ENCODE results near the gene CNDP2.
"Not testable (repeated sequence)": the region's sequence is repeated elsewhere in the genome, so short reads cannot be mapped to it uniquely, and the experiment has no call there.

Gene CNDP2

DNA sequence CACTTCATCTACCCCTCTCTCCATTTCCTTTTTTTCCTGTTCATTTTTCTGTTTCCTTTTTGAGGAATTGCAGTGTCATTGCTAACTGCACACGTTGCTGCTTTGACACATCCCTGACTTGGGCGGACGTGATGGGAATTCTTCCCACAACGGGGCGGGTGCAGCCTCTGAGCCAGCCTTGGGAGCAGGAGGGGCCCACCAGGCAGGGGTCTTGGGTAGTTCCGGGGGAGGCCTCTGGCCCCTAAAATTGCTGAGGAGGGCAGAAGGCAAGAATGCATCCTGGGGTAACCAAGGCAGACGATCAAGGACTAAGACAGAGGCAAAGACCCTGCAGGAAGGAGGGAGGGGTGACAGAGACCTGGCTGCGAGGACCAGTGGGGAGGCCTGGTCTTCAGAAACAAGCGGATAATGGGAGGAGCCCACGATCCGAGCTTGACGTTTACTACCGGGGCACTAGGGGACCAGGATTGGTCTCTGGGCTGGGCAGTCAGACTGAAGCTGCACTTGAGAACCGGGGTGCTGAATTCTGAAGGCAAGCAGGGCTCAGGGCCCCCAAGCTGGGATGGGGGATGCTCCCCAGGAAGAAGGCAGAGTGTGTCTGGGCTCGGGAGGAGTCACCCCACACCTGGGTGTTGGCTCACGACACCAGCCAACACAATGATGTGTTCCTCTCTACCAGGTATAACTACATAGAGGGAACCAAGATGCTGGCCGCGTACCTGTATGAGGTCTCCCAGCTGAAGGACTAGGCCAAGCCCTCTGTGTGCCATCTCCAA, 23.3 kb downstream of the CNDP2 start:
- DNase-seq = no peak

DNA sequence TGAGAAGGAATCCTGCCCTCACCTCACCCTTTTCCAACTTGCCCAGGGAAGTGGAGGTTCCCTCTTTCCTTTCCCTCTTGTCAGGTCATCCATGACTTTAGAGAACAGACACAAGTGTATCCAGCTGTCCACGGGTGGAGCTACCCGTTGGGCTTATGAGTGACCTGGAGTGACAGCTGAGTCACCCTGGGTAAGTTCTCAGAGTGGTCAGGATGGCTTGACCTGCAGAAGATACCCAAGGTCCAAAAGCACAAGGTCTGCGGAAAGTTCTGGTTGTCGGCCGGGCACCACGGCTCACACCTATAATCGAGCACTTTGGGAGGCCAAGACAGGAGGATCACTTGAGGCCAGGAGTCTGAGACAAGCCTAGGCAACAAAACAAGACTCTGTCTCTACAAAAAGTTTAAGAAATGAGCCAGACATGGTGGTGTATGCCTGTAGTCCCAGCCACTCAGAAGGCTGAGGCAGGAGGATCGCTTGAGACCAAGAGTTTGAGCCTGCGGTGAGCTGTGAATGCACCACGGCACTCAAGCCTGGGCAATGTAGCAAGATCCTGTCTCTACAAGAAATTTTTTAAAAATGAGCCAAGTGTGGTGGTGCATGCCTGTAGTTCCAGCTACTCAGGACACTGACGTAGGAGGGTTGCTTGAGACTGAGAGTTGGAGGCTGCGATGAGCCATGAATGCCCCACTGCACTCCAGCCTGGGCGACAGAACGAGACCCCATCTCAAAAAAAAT, 24.1 kb downstream of the CNDP2 start:
- no peak for DNase-seq

DNA sequence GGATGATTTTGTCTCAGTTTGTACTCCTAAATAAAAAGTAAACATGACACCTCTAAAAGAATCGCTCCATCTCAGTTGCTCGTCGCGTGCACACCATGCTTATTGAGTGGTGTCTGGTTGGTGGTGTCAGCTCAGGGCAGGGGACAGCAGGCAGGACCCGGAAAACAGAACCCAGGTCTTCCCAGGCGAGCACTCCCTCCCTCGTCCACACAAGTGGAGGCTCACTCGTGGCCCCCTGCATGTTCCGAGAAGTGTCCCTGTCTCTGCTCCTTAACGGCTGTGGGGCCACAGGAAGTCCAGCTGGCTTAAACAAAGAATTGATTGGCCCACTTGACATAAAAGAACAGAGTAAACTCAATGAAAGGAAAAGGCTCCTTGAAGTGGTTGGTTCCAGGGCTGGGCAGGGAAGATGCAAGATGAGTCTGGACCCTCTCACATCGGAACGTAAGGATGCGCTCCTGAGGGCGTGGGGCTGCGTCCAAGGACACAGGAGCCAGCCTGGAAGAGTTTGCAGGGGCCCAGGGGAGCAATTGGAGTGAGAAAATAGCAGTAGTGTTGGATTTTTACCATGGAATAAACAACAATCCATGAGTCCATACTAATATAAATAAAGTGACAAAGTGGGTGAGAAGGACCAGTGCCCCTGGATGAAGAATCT, 25.0 kb downstream of the CNDP2 start:
- DNase-seq = no peak

DNA sequence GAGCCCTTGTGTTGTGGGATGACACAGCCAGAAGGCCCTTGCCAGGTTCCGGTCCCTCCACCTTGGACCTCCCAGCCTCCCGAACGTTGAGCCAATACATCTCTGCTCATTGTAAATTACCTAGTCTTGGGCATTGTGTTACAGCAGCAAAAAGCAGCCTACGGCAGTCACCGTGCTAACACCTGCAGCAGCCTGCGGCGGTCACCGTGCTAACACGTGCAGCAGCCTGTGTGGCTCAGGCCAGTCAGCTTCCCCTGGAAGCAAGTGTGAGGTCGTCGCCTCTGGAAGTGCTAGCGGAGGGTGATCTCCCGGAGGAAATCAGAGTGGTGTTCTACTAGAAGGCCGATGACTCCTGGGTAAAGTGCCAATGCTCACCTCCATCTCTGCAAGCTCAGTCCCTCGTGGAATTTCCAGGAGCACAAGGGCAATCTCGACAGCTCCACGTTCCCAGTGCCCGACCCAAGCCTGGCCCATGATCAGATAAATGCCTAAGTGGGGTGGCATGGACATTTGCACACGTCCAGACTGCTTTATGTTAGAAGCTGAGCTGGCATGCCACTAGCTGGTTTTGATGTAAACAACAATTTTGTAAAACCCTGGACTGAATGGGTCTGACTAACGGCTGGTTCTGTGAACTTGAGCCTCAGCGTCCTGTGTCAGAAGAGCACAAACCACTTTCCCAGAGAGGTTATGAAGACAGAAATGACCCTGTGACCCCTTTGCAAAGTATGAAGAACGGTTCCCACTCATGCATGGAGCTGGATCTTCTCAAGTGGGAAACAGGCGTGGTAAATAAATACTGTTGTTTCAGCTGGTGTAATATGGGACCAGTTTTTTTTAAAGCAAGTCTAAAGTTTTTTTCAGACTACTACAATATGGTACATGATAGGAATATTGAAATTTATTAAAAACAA, 26.7 kb downstream of the CNDP2 start:
- DNase-seq = no peak

DNA sequence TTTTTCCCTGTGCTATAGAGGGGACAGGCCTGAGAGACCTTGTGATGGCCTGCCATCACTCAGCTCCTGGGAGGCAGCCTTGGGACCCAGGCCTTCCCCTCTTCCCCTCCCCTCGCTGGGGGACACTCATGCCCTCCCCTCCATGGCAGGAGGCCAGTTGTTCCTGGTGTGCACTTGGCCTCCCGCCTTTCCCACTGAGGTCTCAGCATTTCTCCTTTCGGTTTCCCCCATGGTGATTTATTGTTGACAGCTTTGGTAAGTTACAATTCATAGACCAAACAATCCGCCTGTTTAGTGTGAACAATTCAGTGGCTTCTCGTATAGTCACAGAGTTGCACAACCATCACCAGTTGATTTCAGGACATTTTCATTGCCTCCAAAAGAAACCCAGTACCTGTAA, 27.9 kb downstream of the CNDP2 start:
- no peak for DNase-seq

DNA sequence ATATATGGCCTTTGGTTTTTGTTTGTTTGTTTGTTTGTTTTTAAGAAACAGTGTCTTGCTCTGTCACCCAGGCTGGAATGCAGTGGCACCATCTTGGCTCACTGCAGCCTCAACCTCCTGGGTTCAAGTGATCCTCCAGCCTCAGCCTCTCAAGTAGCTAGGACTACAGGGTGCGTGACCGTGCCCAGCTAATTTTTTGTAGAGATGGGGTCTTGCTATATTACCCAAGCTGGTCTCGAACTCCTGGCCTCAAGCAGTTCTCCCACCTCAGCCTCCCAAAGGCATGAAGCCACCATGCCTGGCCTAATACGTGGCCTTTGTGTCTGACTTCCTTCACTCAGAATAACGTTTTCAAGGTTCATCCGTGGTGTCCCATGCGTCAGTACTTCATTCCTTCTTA, 28.8 kb downstream of the CNDP2 start:
- DNase-seq = not testable (repeated sequence)

DNA sequence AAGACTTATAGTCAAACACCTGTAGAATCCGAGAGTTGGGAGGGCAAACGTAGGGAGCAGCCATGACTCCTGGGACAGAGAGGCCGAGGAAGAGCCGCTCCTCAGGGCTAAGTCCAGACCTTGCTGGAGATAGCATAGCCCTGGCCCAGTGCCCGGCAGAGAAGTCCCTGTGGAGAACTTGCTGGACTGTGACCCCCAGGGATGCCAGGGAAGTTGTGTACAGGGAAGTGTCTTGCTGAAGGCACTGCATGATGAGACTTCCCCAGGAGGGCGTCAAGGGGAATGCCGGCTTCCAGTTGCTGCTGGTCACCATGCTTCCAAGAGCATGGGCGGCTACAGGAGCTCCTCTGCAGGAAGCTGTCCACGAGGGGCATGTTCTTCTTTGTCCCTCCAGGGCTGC, 29.6 kb downstream of the CNDP2 start:
- no peak for DNase-seq

DNA sequence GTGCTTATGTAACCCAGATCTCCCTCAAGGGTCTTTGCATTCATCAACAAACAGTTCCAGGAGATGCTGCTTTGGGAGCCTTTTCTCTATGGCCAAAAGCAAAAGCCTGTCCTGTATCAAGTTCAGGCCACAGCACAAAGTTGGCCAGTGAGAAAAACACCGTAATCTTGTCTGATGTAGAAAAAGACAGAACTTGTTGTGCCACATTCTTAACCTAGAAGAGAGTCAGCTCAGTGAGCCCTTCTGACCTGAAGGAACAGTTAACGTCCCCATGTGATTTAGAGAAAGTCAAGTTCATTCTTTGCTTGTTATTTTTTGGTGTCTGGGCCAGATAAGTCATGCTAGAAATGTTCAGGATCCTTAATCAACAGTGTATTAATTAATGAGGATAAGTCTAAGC, 30.3 kb downstream of the CNDP2 start:
- DNase-seq = no peak

DNA sequence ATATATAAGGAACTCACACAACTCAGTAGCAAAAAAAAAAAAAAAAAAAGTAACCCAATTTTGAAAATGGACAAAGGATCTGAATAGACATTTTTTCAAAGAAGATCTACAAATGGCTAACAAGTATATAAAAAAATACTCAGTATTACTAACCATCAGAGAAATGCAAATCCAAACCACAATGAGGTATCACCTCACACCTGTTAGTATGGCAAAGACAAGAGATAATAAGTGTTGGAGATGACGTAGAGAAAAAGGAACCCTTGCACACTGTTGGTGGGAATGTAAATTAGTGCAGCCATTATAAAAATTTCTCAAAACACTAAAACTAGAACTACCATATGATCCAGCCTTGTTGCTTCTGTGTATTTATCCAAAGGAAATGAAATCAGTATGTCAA, 32.3 kb downstream of the CNDP2 start:
- no peak for DNase-seq

DNA sequence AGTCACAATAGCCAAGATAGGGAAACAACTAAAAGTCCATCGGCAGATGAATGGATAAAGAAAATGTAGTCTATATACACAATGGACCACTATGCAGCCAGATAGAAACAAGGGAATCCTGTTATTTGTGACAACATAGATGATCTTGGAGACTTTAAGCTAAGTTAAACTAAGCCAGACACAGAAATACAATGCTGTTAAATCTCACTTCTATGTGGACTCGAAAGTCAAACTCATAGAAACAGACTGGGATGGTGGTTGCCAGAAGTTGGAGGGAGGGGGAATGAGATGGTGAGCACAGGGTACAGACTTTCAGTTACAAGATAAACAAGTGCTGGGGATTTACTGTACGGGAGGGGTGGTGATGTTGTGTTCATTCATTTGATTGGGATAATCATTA, 32.8 kb downstream of the CNDP2 start:
- DNase-seq = no peak

DNA sequence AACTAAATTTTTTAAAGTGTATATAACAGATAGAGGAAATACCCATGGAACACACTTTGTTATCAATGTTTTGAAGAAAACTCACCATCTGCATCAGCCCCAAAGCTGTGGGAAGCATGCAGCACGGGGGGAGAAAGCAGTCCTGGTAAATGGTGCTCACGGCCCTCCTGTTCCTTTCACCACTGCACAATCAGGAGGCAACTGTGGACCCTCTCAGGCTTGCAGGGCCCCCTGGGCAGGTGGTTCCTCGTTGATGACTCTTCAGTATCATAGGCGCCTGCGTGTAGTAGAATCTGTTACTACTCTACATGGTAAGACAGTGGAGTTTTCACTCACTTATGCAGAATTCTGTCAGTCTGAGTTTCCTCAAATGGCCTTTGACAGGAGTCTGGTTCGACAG, 33.2 kb downstream of the CNDP2 start:
- peak in 1 of 2 donors; percentile 8 for DNase-seq

DNA sequence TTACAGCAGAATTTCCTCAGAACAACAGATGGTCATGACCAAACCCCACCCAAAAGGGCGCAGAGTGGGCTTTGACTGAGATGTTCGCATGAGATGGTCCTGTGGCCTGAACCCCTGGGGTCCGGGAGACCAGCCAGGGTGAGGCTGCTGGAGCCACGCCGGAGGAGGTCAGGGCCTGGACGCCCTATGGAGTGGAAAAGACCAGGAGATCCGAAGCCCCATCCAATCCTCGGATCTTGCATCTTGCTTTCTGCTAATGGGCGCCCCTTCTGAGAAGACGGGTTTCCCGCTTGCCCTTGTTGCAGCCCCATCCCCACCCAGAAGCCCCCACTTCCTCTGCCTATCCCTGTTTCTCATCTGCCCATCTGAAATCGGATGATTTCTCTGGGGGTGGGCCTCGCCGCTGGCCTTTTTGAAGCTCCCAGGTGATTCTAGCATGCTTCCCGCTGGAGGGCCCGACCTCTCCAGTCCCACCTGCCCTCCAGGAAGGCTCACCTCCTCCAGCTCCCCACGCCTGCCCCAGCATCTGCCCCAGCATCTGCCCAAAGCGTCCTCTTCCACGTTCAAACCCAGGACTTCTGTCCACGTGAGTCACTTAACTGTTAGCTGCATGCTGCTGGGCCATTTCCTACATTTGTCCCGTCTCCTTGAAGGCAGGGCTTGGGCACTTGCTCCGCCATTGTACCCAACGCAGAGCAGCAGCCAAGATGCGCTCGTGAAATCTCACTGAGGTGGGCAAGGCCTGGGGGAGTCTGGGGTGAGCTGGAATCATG, 33.8 kb downstream of the CNDP2 start:
- DNase-seq = peak in 1 of 2 donors; percentile 0

DNA sequence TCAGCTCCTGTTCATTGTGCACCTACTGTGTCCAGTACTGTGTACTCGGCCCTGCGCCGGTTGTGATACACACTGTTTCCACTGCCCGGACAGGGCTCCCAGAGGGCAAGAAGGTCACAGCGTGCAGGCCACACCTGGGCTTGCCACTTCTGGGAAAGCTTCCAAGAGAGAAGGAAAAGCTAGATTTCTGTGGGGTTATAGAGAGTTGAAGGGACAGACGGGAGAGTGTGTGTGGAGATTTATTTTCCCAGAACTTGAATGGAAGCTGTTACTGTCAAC, 34.4 kb downstream of the CNDP2 start:
- no peak for DNase-seq

DNA sequence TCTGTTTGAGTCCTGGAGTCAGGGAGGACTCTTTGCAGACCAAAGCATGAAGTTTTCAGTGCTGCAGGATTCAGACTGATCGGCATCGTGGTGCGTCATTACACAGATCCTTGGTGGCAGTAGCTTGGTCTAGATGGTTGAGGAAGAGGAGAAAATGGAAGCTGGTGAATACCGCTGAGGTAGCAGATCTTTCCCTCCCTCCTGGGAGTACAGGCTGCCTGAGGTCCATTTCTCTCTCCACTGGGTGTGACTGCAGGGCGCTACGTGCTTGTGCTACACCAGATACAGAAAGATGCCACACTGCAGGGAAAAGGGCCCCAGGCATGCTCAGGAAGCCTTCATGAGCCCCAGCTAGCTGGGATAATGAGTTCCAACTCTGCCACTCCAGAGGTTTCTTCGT, 34.9 kb downstream of the CNDP2 start:
- DNase-seq = no peak

DNA sequence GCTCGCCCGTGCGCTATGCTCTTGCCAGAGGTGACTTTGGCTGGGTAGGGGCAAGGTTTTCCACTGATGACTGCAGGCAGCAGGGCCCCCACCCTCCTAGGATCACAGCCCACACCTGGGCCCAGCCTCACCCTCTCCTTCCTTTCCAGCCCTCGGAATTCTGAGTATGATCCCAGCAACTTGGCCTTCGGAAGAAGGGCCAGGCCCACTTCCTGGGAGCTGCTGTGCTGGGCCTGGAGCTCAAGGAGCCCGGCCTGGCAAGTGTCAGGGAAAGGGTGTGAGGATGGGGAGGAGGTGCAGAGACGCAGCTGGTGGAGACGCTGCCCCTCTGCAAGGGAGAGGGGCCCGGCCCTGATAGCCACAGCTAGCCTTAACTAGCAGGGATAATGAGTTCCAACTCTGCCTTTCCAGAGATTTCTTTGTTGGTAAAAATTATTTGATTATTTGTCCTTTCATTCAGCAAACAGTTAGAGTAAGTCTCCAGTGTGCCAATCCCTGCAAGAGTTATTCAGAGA, 36.4 kb downstream of the CNDP2 start:
- no peak for DNase-seq

DNA sequence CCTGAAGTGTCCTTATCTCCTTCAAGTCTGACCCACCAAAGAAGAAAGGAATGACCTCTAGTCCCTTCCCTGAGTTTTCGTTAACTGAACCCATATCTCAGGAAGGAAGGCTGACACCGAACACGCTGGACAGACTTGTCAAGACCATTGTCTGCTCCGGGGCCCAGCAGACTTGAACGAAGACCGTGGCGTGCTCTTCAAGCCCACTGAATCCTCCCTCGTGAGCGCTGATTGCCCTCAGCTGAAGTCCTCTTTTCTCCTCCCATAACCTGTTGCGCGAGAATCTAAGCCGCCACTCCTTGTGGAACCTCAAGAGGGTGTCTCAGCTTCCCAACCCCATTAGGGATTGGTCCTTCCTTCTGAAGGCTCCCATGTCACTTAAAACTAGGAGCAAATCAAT, 37.5 kb downstream of the CNDP2 start:
- DNase-seq = peak in 1 of 2 donors; percentile 6

DNA sequence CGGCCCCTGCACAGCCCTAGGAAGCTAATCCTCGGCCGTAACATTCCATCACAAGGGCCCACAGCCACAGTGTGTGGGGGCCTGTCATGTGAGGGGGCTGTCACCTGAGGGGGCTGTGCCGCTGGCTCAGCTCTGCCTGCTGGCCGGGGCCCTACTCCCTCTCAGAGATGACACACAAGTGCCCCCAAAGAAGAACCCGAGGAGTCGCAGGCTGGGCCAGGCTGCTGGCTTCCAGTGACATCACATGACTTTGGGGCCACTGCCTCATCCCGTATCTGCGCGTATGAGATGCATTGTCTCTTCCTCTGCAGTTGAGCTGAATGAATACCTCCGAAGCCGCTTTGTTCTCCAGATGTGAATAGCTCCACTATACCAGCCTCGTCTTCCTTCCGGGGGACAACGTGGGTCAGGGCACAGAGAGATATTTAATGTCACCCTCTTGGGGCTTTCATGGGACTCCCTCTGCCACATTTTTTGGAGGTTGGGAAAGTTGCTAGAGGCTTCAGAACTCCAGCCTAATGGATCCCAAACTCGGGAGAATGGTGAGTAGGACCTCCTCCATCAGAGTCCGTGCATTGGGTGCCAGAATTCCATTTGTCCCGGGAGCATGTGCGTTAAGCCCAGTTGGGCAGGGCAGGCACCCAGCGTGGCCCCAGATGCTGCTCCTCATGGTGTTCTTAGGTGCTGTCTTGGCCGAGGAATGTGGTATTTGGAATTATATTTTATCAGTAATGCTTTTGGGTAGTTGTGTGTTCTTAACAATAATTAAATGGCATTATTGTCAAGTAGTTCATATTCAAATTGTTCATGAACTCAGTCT, 38.2 kb downstream of the CNDP2 start, which contains the start of gene CNDP1:
Gene CNDP1, plus strand, starts transcription at position 351 of the 820 bp plus-strand sequence. Its CDS starts 168 bp downstream, at position 519.
- DNase-seq = peak in 1 of 2 donors; percentile 5

DNA sequence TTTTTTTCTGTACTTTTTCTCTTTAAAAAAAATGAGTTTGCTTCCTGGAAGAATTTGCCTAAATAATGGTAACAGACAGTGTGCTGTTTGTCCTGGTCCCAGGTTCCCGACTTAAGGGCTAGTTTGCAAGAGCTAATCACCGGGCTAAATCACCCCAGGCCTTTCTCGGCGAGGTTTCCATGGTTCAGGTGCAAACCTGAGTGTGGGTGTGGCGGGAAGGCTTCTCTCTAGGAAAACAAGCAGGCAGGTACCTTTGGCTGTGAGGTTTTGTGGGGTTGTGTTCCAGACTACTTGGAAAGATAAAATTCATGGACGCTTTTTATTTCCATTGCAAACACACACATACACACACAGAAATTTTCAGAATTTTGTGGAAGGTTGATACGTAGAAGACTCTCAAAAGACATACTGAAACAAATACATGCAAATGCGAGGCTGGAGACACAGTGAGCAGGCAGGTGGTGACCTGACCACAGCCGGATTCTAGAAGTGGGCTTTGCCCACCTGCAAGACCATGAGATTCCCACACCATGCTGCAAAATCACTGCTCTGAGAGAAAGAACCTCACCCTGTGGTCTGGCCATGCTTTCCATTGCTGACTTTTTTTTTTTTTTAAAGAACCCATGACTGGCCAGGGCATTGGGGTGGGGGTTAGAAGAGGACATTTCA, 39.0 kb downstream of the CNDP2 start:
- DNase-seq = peak in 1 of 2 donors; percentile 5

DNA sequence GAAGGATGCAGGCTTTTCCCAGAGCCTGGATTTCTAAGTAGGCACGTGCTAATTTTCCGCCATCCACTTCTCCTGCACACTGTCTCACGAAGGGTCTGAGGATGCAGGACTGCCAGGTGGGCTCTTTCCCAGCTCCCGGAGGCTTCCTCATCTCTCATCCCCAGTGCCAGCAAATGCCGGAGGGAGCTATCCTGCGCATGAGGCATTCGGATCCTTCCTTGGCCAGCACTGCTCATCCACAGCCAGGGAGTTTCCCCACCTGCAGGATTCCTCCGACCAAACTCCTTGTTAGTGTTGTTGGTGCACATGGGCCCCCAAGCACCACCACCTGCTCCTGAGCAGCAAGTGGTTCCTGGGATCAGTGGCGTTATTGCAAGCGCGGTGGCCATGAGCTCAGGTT, 43.1 kb downstream of the CNDP2 start:
- no peak for DNase-seq

DNA sequence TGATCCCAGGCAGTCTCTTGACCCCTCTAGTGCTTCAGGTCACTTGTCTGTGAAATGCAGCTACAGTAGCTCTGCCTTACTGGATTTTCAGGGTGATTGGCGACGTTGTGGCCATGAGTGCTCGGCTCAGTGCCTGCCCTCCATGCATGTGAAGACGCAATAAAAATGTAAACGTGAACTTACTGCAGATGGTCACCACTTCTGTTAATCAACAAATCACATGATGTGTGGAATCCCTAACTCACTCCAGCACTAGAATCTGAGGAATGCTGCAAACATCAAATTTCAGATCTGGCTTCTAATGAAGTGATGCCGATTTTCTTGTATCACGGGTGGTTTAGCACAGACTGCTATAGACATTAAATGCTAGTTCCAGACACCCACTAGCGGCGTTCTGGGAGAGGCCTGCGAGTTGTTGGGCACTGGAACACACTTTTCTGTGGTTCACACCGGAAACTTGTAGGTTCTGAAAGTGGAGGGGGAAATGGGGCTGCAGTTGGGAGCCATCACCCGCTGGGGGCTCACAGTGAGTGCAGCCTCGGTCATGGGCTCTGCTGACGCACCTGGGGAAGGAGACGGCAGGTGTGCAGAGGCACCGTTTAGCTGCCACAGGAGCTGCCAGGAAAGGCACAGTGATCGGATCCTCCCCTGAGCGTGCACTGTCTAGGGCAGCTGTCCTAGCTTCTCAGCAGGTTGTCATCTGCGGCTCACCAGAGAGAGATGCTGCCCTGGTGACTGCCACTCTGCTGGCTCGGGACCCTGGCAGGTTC, 44.7 kb downstream of the CNDP2 start:
- DNase-seq = no peak

Data from CD4-positive, alpha-beta T cell treated with Interleukin-4 for 1 hour (primary cell).